BLaER1 treated with 17β-estradiol and CSF1 and Interleukin-3, amounts not matched to agents 10 nM and 100 nM (cell line): ENCODE results near the gene ZNF398.

Source experiments
- H3K27ac ChIP-seq, 11 experiments: shearing (Covaris generic); formaldehyde crosslinking; 2 replicates each; pipeline ENCODE4 v1.8.1; 2022
- H3K27me3 ChIP-seq, 11 experiments: shearing (Covaris generic); formaldehyde crosslinking; 2 replicates each; pipeline ENCODE4 v1.8.1; 2022
- H3K36me3 ChIP-seq, 11 experiments: shearing (Covaris generic); formaldehyde crosslinking; 2 replicates each; pipeline ENCODE4 v1.8.1; 2022
- H3K4me1 ChIP-seq, 10 experiments: shearing (Covaris generic); formaldehyde crosslinking; 2 replicates each; pipeline ENCODE4 v1.8.1; 2022
- H3K4me2 ChIP-seq, 11 experiments: shearing (Covaris generic); formaldehyde crosslinking; 2 replicates each; pipeline ENCODE4 v1.8.1; 2022
- H3K4me3 ChIP-seq, 10 experiments: shearing (Covaris generic); formaldehyde crosslinking; 2 replicates each; pipeline ENCODE4 v1.8.1; 2022
- H3K9ac ChIP-seq, 11 experiments: shearing (Covaris generic); formaldehyde crosslinking; 2 replicates each; pipeline ENCODE4 v1.8.1; 2022
- H3K9me3 ChIP-seq, 11 experiments: shearing (Covaris generic); formaldehyde crosslinking; replicated peaks in 1 of 11; 2 replicates each; pipeline ENCODE4 v1.8.1; 2022
- H4K20me1 ChIP-seq, 11 experiments: shearing (Covaris generic); formaldehyde crosslinking; 2 replicates each; pipeline ENCODE4 v1.8.1; 2022
- Cebpa-rat ChIP-seq, 11 experiments: shearing (Covaris generic); IDR thresholded peaks; 2 replicates each; pipeline ENCODE4 v1.8.1; 2022

Gene ZNF398, protein sequence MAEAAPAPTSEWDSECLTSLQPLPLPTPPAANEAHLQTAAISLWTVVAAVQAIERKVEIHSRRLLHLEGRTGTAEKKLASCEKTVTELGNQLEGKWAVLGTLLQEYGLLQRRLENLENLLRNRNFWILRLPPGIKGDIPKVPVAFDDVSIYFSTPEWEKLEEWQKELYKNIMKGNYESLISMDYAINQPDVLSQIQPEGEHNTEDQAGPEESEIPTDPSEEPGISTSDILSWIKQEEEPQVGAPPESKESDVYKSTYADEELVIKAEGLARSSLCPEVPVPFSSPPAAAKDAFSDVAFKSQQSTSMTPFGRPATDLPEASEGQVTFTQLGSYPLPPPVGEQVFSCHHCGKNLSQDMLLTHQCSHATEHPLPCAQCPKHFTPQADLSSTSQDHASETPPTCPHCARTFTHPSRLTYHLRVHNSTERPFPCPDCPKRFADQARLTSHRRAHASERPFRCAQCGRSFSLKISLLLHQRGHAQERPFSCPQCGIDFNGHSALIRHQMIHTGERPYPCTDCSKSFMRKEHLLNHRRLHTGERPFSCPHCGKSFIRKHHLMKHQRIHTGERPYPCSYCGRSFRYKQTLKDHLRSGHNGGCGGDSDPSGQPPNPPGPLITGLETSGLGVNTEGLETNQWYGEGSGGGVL

DNA sequence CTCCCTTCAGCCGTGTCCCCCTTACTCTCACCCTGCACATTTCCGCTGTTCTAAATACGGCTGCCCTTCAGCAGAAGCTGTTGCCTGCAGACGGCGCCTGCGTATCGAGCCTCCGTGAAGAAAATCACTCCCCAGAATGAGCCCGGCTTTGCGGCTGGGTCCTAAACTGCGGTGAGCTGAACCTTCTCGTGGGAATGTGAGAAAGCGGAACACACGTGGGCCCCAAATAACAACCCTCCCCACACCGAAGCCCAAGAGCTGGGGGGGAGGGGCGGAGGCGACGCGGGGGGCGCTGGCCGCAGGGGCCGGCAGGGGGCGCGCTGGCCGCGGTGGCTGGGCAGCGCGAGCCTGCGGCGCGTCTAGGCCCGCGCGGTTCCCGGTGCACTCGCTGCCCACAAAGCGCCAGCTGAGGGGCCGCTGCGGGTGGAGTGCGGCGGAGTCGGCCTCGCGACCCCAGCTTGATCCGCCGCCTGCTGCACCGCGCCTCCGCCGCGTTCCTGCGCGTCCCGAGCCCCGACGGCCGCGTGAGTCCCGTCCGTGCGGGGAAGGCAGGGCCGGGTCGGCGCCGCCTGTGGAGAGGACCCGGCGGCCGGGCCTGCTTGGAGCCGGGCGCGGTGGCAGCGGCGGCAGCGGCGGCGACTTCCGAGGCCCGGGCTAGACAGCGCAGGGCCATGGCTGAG, at the start of gene ZNF398:
TSS of gene ZNF398 (plus strand) at position 382 of the 680 bp plus-strand sequence. CDS start at position 672, 290 bp downstream.
- Histone ChIP-seq H3K27me3 (no peaks in the 10 kb centered on the region), H3K27ac (peak within 1 kb of the TSS; percentile 88 to 97 (median 94)), H3K4me1 (peaks cover 29 to 43% (median 39%) of the 10 kb centered on the region in 10 experiments), H3K4me3 (peak within 1 kb of the TSS; percentile 74 to 100 (median 96)), H3K9ac (peak within 1 kb of the TSS; percentile 91 to 98 (median 96)), H3K36me3 (peaks cover 0 to 25% (median 16%) of the 10 kb centered on the region in 11 experiments; a peak in 10 of 22 replicates), H3K4me2 (peak within 1 kb of the TSS; percentile 81 to 97 (median 92)), H4K20me1 (peaks cover 18 to 47% (median 39%) of the 10 kb centered on the region in 11 experiments; a peak in 19 of 22 replicates), H3K9me3 (no peaks in the 10 kb centered on the region)
- no peak for TF ChIP-seq Cebpa-rat (IDR thresholded peaks at IDR 0.05)

DNA sequence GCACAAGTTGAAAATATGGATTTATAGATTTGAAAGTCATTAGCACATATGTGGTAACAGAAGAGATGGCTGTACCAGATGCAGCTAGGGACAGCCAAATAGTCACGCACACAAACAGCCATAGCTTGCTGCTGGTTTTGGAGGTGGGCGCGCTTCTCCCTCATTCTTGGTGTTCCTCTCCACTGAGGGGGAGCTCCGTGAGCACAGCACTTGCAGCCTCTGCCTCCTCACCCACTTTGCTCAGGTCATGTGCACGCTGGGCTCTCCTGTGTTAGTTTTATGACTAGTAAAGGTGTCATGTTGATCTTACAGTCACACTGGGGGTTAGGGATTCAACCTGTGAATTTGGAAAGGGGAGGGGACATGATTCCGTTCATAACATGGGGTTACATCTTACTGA, 48.2 kb upstream of the ZNF398 start:
- Histone ChIP-seq H3K4me3 (no peak overlapping the region), H3K9me3 (no peaks in the 10 kb centered on the region), H3K4me2 (no peak overlapping the region), H3K27ac (no peak overlapping the region), H3K36me3 (peaks cover 0 to 7% (median 0%) of the 10 kb centered on the region in 11 experiments; a peak in 2 of 22 replicates), H3K4me1 (peaks cover 2 to 17% (median 11%) of the 10 kb centered on the region in 10 experiments), H3K9ac (no peak overlapping the region), H3K27me3 (peaks cover 0 to 14% (median 0%) of the 10 kb centered on the region in 11 experiments; a peak in 9 of 22 replicates), H4K20me1 (peaks cover 0 to 10% (median 0%) of the 10 kb centered on the region in 11 experiments; a peak in 3 of 22 replicates)
- TF ChIP-seq Cebpa-rat (IDR thresholded peaks at IDR 0.05): no peak

- Histone ChIP-seq H3K9me3 (no peaks in the 10 kb centered on the region), H3K36me3 (peaks cover 0 to 7% (median 0%) of the 10 kb centered on the region in 11 experiments; a peak in 2 of 22 replicates), H3K9ac (no peak overlapping the region), H3K4me2 (no peak overlapping the region), H4K20me1 (peaks cover 0 to 14% (median 0%) of the 10 kb centered on the region in 11 experiments; a peak in 3 of 22 replicates), H3K4me1 (peaks cover 18 to 35% (median 28%) of the 10 kb centered on the region in 10 experiments), H3K27ac (no peak overlapping the region), H3K27me3 (peaks cover 0 to 31% (median 0%) of the 10 kb centered on the region in 11 experiments; a peak in 9 of 22 replicates), H3K4me3 (no peak overlapping the region)
- TF ChIP-seq Cebpa-rat (IDR thresholded peaks at IDR 0.05): no peak
Measured at GRCh38 chr7:149100821-149101220, 46.4 kb upstream of the ZNF398 start.

GRCh38 chr7:149102666-149103065, 44.6 kb upstream of the ZNF398 start:
- peaks cover 0 to 7% (median 0%) of the 10 kb centered on the region in 11 experiments; a peak in 2 of 22 replicates for H3K36me3 ChIP-seq
- H3K9me3 ChIP-seq: no peaks in the 10 kb centered on the region
- H3K9ac ChIP-seq: no peak overlapping the region
- peaks cover 0 to 31% (median 0%) of the 10 kb centered on the region in 11 experiments; a peak in 9 of 22 replicates for H3K27me3 ChIP-seq
- H3K4me3 ChIP-seq: no peak overlapping the region
- peak overlapping the region in 3 of 11 experiments; percentile 89 to 97 (median 95); a peak in 6 of 22 replicates for H3K4me2 ChIP-seq
- peaks cover 0 to 14% (median 0%) of the 10 kb centered on the region in 11 experiments; a peak in 3 of 22 replicates for H4K20me1 ChIP-seq
- no peak overlapping the region for H3K27ac ChIP-seq
- peaks cover 18 to 47% (median 32%) of the 10 kb centered on the region in 10 experiments for H3K4me1 ChIP-seq
- TF ChIP-seq Cebpa-rat (IDR thresholded peaks at IDR 0.05): no peak

- no peak for TF ChIP-seq Cebpa-rat (IDR thresholded peaks at IDR 0.05)
- peaks cover 0 to 7% (median 0%) of the 10 kb centered on the region in 11 experiments; a peak in 2 of 22 replicates for H3K36me3 ChIP-seq
- H3K4me1 ChIP-seq: peaks cover 18 to 55% (median 32%) of the 10 kb centered on the region in 10 experiments
- peaks cover 0 to 14% (median 0%) of the 10 kb centered on the region in 11 experiments; a peak in 3 of 22 replicates for H4K20me1 ChIP-seq
- H3K27me3 ChIP-seq: peaks cover 0 to 31% (median 0%) of the 10 kb centered on the region in 11 experiments; a peak in 9 of 22 replicates
- no peaks in the 10 kb centered on the region for H3K9me3 ChIP-seq
- peak overlapping the region in 4 of 11 experiments; percentile 68 to 73 (median 70); a peak in 4 of 22 replicates for H3K9ac ChIP-seq
- H3K27ac ChIP-seq: peak overlapping the region in 2 of 11 experiments; percentile 48 to 56; a peak in 2 of 22 replicates
- peak overlapping the region in 9 of 11 experiments; percentile 78 to 100 (median 97); a peak in 17 of 22 replicates for H3K4me2 ChIP-seq
- H3K4me3 ChIP-seq: peak overlapping the region in 2 of 10 experiments; percentile 58 to 61; a peak in 2 of 20 replicates
Measured at GRCh38 chr7:149103424-149103823, 43.8 kb upstream of the ZNF398 start.

DNA sequence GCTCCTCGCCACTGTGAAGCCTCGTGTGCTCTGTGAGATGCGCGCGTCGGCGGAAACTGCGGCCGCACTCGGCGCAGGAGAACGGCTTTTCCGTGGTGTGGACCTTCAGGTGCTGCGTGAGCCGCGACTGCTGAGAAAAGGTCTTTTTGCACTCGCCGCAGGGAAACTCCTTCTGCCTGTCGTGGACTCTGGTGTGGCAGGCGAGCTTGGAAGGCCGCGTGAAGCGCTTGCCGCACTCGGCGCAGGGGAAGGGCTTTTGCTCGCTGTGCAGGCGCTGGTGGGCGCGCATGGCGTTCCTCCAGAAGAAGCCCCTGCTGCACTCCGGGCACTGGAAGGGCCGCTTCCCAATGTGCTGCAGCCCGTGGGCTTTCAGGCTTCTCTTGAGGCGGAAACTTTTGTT, 43.0 kb upstream of the ZNF398 start:
- Histone ChIP-seq H3K27ac (peak overlapping the region in 5 of 11 experiments; percentile 3 to 64 (median 48); a peak in 10 of 22 replicates), H3K9ac (peak overlapping the region in 10 of 11 experiments; percentile 27 to 73 (median 63); a peak in 18 of 22 replicates), H3K4me2 (peak overlapping the region; percentile 78 to 100 (median 97)), H3K4me1 (peaks cover 18 to 57% (median 32%) of the 10 kb centered on the region in 10 experiments), H3K4me3 (peak overlapping the region; percentile 45 to 70 (median 59)), H3K27me3 (peaks cover 0 to 31% (median 0%) of the 10 kb centered on the region in 11 experiments; a peak in 9 of 22 replicates), H3K36me3 (peaks cover 0 to 9% (median 0%) of the 10 kb centered on the region in 11 experiments; a peak in 2 of 22 replicates), H4K20me1 (peaks cover 0 to 14% (median 0%) of the 10 kb centered on the region in 11 experiments; a peak in 3 of 22 replicates), H3K9me3 (no peaks in the 10 kb centered on the region)
- TF ChIP-seq Cebpa-rat (IDR thresholded peaks at IDR 0.05): no peak

- TF ChIP-seq Cebpa-rat (IDR thresholded peaks at IDR 0.05): no peak
- H3K9ac ChIP-seq: peak overlapping the region; percentile 12 to 73 (median 61); a peak in 21 of 22 replicates
- peak overlapping the region; percentile 78 to 100 (median 97) for H3K4me2 ChIP-seq
- H3K4me1 ChIP-seq: peaks cover 18 to 58% (median 32%) of the 10 kb centered on the region in 10 experiments
- H3K27me3 ChIP-seq: peaks cover 0 to 31% (median 0%) of the 10 kb centered on the region in 11 experiments; a peak in 9 of 22 replicates
- no peaks in the 10 kb centered on the region for H3K9me3 ChIP-seq
- H3K4me3 ChIP-seq: peak overlapping the region; percentile 45 to 70 (median 59)
- H4K20me1 ChIP-seq: peaks cover 0 to 14% (median 0%) of the 10 kb centered on the region in 11 experiments; a peak in 3 of 22 replicates
- peaks cover 0 to 13% (median 0%) of the 10 kb centered on the region in 11 experiments; a peak in 3 of 22 replicates for H3K36me3 ChIP-seq
- peak overlapping the region in 6 of 11 experiments; percentile 3 to 64 (median 44); a peak in 10 of 22 replicates for H3K27ac ChIP-seq
Measured at GRCh38 chr7:149104749-149105148, 42.5 kb upstream of the ZNF398 start.
